ENCODE measurements around the gene PIAS4.

PIAS4 gene

DNA sequence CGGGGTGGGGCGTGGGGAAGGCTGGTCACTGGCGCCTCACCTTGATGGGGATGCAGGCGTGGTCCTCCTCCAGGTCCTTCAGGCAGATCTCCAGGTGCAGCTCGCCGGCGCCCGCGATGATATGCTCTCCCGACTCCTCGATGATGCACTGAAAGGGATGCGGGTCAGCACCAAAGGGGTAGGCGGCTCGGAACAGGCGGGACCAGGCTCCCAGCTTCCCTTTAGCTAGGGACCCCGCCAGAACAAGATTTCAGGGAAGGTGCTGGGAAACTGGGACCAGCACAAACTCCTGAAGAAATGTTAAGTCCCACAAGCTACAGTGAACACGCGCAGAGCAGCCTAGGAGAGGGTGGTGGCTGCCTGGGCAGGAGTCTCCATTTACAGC, 28.3 kb upstream of the PIAS4 start:
- H3K27ac ChIP-seq (ENCODE audit: low read length): no peak overlapping the region
- no peaks in the 10 kb centered on the region for H3K9me3 ChIP-seq (ENCODE audit: control insufficient read depth in 2 of 2, low read length in 2 of 2)
- peaks cover 75 to 84% of the 10 kb centered on the region in 2 donors for H3K36me3 ChIP-seq (ENCODE audit: control insufficient read depth in 2 of 2, insufficient read depth in 2 of 2, low read length in 2 of 2)

GRCh38 chr19:3979674-3980352, 27.7 kb upstream of the PIAS4 start:
- Histone ChIP-seq H3K4me1 (ENCODE audit: control insufficient read depth, insufficient read depth, low read length) (peaks cover 29% of the 10 kb centered on the region), H3K9me3 (ENCODE audit: control insufficient read depth in 2 of 2, low read length in 2 of 2) (no peaks in the 10 kb centered on the region), H3K27me3 (ENCODE audit: control insufficient read depth in 1 of 2, insufficient read depth in 2 of 2, low read length in 2 of 2) (no peaks in the 10 kb centered on the region), H3K36me3 (ENCODE audit: control insufficient read depth in 2 of 2, insufficient read depth in 2 of 2, low read length in 2 of 2) (peaks cover 75 to 84% of the 10 kb centered on the region in 2 donors), H3K4me3 (ENCODE audit: low read length in 2 of 2) (no peak overlapping the region), H3K9ac (ENCODE audit: low read length in 2 of 2) (no peak overlapping the region), H3K27ac (ENCODE audit: low read length) (no peak overlapping the region)

More for the DNA sequence above, 28.3 kb upstream of the PIAS4 start:
- H3K27me3 ChIP-seq (ENCODE audit: control insufficient read depth in 1 of 2, insufficient read depth in 2 of 2, low read length in 2 of 2): no peaks in the 10 kb centered on the region
- no peak overlapping the region for H3K9ac ChIP-seq (ENCODE audit: low read length in 2 of 2)
- no peak overlapping the region for H3K4me3 ChIP-seq (ENCODE audit: low read length in 2 of 2)
- H3K4me1 ChIP-seq (ENCODE audit: control insufficient read depth, insufficient read depth, low read length): peaks cover 25% of the 10 kb centered on the region

DNA sequence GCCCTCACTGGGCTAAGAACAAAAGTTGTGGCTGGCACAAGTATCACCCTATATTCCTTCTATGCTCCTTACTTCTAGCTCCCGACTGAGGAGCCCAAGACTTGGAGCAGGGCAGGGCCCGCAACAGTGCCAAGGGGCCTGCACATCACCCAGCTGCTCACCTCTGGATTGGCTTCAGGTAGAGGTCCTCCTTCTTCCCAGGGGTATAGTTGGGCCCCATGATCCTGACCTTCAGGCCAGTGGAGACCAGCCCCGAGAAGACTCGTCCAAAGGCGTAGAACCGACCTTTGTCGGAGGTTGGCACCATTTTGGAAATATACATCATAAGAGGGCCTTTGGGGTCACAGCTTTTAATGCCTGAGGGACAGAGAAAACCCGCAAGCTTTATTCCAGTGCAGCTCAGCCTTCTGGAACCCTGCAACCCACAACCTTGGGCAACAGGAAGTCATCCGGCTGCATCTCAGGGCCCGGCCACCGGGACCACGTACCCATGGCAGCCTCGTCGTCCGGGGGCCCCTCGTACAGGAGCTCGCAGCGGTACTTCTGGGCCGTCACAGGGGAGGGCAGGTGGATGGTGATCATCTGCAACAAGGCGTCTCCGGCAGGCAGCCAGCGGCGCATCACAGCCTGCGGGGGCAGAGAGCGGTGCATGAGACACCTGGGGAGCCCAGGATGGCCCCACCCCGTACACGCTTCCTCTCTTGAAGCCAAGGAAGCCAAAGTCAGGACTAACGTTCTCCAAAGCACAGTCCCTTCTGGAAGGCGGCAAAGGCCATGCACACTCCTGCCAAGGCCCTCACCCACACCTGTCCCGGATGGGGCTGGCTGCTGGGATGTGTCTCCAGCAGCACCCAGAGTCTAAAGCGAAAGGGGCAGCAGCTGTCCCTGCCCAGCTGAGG, 26.9 kb upstream of the PIAS4 start:
- Histone ChIP-seq H3K9me3 (ENCODE audit: control insufficient read depth in 2 of 2, low read length in 2 of 2) (no peaks in the 10 kb centered on the region), H3K4me1 (ENCODE audit: control insufficient read depth, insufficient read depth, low read length) (peaks cover 29% of the 10 kb centered on the region), H3K36me3 (ENCODE audit: control insufficient read depth in 2 of 2, insufficient read depth in 2 of 2, low read length in 2 of 2) (peaks cover 74 to 78% of the 10 kb centered on the region in 2 donors), H3K27ac (ENCODE audit: low read length) (peak overlapping the region; percentile 6), H3K9ac (ENCODE audit: low read length in 2 of 2) (no peak overlapping the region), H3K4me3 (ENCODE audit: low read length in 2 of 2) (no peak overlapping the region), H3K27me3 (ENCODE audit: control insufficient read depth in 1 of 2, insufficient read depth in 2 of 2, low read length in 2 of 2) (no peaks in the 10 kb centered on the region)

DNA sequence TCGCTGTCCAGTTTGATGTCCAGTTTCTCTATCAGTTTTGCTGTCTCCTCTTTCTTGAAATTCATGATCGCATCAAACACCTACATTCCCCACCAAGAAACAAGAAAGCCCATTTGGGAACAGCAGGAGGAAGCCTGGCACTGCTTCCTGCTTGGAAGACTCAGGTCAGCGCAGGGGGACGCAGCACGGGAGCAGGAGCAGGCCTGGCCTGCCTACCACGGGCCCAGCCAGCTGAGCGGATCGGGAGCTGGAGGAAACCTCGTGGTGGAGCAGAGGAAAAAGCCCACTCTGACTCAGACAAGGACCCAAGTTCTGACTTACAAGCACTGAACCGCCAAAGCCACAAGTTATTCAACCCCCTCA, 26.2 kb upstream of the PIAS4 start:
- Histone ChIP-seq H3K27ac (ENCODE audit: low read length) (peak overlapping the region; percentile 6), H3K36me3 (ENCODE audit: control insufficient read depth in 2 of 2, insufficient read depth in 2 of 2, low read length in 2 of 2) (peaks cover 69 to 72% of the 10 kb centered on the region in 2 donors), H3K9ac (ENCODE audit: low read length in 2 of 2) (no peak overlapping the region), H3K27me3 (ENCODE audit: control insufficient read depth in 1 of 2, insufficient read depth in 2 of 2, low read length in 2 of 2) (no peaks in the 10 kb centered on the region), H3K4me3 (ENCODE audit: low read length in 2 of 2) (no peak overlapping the region), H3K9me3 (ENCODE audit: control insufficient read depth in 2 of 2, low read length in 2 of 2) (no peaks in the 10 kb centered on the region), H3K4me1 (ENCODE audit: control insufficient read depth, insufficient read depth, low read length) (peaks cover 36% of the 10 kb centered on the region)

DNA sequence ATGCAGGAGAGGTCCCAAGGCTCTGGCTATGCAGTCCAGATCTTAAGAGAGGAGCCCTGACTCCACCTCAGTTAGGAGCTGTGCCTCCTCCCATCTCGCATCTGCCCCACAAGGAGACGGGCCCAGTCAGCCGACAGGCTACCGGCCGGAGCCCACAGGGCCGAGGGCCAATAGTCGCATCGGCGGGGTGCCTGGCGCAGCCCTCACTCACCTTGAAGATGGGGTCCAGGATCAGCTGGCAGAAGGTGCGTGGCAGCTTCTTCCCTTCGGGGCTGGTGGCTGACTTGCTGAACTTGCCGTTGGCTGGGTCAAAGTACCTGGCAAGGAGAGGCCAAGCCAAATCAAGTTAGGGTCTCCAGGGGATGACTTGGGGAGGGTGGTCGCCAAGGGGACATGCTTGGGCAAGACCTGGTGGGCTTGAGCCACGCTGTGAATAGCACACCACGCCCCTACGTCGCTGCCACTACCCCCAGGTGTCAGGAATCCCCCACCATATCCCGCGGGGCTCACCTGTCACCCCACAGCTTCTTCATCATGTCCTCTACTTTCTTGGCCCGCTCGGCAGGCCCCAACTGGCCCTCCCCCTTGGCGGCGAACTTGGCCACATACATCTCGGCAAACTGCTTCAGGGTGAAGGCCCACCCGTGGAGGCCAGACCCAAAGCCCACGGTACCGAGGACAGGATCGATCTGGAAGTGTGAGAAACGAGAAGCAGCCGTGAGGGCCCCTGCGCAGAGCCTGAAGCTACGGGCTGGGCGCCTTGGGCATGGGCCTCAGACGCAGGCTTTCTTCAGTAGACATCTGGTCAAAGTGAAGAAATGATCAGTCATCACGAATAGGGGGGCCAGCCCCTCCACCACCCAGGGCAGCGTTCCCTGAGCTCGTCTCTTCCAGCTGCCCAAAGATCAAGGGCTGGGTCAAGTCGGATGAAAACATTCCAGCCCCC, 25.5 kb upstream of the PIAS4 start:
- no peak overlapping the region for H3K4me3 ChIP-seq (ENCODE audit: low read length in 2 of 2)
- no peaks in the 10 kb centered on the region for H3K9me3 ChIP-seq (ENCODE audit: control insufficient read depth in 2 of 2, low read length in 2 of 2)
- H3K9ac ChIP-seq (ENCODE audit: low read length in 2 of 2): peak overlapping the region in 1 of 2 donors; percentile 2
- peaks cover 64 to 66% of the 10 kb centered on the region in 2 donors for H3K36me3 ChIP-seq (ENCODE audit: control insufficient read depth in 2 of 2, insufficient read depth in 2 of 2, low read length in 2 of 2)
- H3K4me1 ChIP-seq (ENCODE audit: control insufficient read depth, insufficient read depth, low read length): peaks cover 43% of the 10 kb centered on the region
- no peaks in the 10 kb centered on the region for H3K27me3 ChIP-seq (ENCODE audit: control insufficient read depth in 1 of 2, insufficient read depth in 2 of 2, low read length in 2 of 2)
- peak overlapping the region; percentile 31 for H3K27ac ChIP-seq (ENCODE audit: low read length)

- Histone ChIP-seq H3K36me3 (ENCODE audit: control insufficient read depth in 2 of 2, insufficient read depth in 2 of 2, low read length in 2 of 2) (peaks cover 54 to 57% of the 10 kb centered on the region in 2 donors), H3K9ac (ENCODE audit: low read length in 2 of 2) (no peak overlapping the region), H3K27me3 (ENCODE audit: control insufficient read depth in 1 of 2, insufficient read depth in 2 of 2, low read length in 2 of 2) (no peaks in the 10 kb centered on the region), H3K27ac (ENCODE audit: low read length) (peak overlapping the region; percentile 94), H3K4me1 (ENCODE audit: control insufficient read depth, insufficient read depth, low read length) (peaks cover 47% of the 10 kb centered on the region), H3K4me3 (ENCODE audit: low read length in 2 of 2) (peak overlapping the region in 1 of 2 donors; percentile 95), H3K9me3 (ENCODE audit: control insufficient read depth in 2 of 2, low read length in 2 of 2) (no peaks in the 10 kb centered on the region)
Measured at GRCh38 chr19:3982701-3983541, 24.6 kb upstream of the PIAS4 start.

GRCh38 chr19:3983542-3983914, 24.0 kb upstream of the PIAS4 start:
- Histone ChIP-seq H3K9ac (ENCODE audit: low read length in 2 of 2) (peak overlapping the region; percentile 93 to 96), H3K4me1 (ENCODE audit: control insufficient read depth, insufficient read depth, low read length) (peaks cover 47% of the 10 kb centered on the region), H3K9me3 (ENCODE audit: control insufficient read depth in 2 of 2, low read length in 2 of 2) (no peaks in the 10 kb centered on the region), H3K27me3 (ENCODE audit: control insufficient read depth in 1 of 2, insufficient read depth in 2 of 2, low read length in 2 of 2) (no peaks in the 10 kb centered on the region), H3K36me3 (ENCODE audit: control insufficient read depth in 2 of 2, insufficient read depth in 2 of 2, low read length in 2 of 2) (peaks cover 49 to 52% of the 10 kb centered on the region in 2 donors), H3K27ac (ENCODE audit: low read length) (peak overlapping the region; percentile 94), H3K4me3 (ENCODE audit: low read length in 2 of 2) (peak overlapping the region; percentile 83 to 95)

DNA sequence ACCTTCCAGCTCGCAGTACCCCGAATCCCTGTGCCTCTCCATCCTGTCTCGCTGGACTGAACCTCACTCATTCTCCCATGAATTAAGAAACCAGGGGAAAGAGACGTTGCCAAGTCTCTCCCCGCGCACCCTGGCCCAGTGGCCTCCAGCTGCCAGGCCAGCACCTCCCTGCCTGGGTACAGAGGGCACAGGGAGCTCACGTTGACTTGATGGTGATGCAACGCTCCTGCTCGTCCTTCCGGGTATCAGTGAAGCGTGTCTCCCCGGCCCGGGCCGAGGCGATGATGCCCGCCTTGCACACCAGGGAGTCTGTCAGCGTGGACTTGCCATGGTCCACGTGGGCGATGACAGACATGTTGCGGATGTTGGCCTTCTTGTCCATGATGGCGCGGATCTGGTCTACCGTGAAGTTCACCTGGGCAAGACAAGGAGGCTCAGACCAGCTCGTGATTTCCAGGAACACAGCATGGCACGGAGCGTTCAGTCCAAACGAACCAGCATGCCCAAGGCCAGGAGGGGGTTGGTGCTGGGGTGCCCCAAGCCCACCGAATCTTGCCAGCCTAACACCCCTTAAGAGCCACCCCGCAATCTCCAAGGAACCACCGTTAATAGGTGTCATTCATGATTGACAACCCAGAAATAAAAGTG, 23.5 kb upstream of the PIAS4 start:
- Histone ChIP-seq H3K4me1 (ENCODE audit: control insufficient read depth, insufficient read depth, low read length) (peaks cover 47% of the 10 kb centered on the region), H3K9ac (ENCODE audit: low read length in 2 of 2) (peak overlapping the region; percentile 93 to 96), H3K4me3 (ENCODE audit: low read length in 2 of 2) (peak overlapping the region; percentile 83 to 95), H3K27me3 (ENCODE audit: control insufficient read depth in 1 of 2, insufficient read depth in 2 of 2, low read length in 2 of 2) (no peaks in the 10 kb centered on the region), H3K27ac (ENCODE audit: low read length) (peak overlapping the region; percentile 94), H3K36me3 (ENCODE audit: control insufficient read depth in 2 of 2, insufficient read depth in 2 of 2, low read length in 2 of 2) (peaks cover 46 to 51% of the 10 kb centered on the region in 2 donors), H3K9me3 (ENCODE audit: control insufficient read depth in 2 of 2, low read length in 2 of 2) (no peaks in the 10 kb centered on the region)

GRCh38 chr19:3984584-3984907, 23.0 kb upstream of the PIAS4 start:
- peak overlapping the region; percentile 83 to 95 for H3K4me3 ChIP-seq (ENCODE audit: low read length in 2 of 2)
- no peaks in the 10 kb centered on the region for H3K27me3 ChIP-seq (ENCODE audit: control insufficient read depth in 1 of 2, insufficient read depth in 2 of 2, low read length in 2 of 2)
- no peaks in the 10 kb centered on the region for H3K9me3 ChIP-seq (ENCODE audit: control insufficient read depth in 2 of 2, low read length in 2 of 2)
- peaks cover 41 to 47% of the 10 kb centered on the region in 2 donors for H3K36me3 ChIP-seq (ENCODE audit: control insufficient read depth in 2 of 2, insufficient read depth in 2 of 2, low read length in 2 of 2)
- peak overlapping the region; percentile 93 to 96 for H3K9ac ChIP-seq (ENCODE audit: low read length in 2 of 2)
- H3K27ac ChIP-seq (ENCODE audit: low read length): peak overlapping the region; percentile 94
- H3K4me1 ChIP-seq (ENCODE audit: control insufficient read depth, insufficient read depth, low read length): peaks cover 47% of the 10 kb centered on the region

Data from stomach smooth muscle (tissue), 2 donors.